Stimulated activated CD4-positive, alpha-beta T cell treated with anti-CD3 and anti-CD28 coated beads, TNF-alpha, amount 100 ng/mL, for 24 hours (primary cell): ENCODE data around the gene GALM.

Experiments used
- DNase-seq, 3 experiments: peaks; one replicate each; pipeline ENCODE4 v3.0.0-alpha.2; 2020; ENCODE audit warnings: low read depth in 3 of 3

Gene GALM

DNA sequence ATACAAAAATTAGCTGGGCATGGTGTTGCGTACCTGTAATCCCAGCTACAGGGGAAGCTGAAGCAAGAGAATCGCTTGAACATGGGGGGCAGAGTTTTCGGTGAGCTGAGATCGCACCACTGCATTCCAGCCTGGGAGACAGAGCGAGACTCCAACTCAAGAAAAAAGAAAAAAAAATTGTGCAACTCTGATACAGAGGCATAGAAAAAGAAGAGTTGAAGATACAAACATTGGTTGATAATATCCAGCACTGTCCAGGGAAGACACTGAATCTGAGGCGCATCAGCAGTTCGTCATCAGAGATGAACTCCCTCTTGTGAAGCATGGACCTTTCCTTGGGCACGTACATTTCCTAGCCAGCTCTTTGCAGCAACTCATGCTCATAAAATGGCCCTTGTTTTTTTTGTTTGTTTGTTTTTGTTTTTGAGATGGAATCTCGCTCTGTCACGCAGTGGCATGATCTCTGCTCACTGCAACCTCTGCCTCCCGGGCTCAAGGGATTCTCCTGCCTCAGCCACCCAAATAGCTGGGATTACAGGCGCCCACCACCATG lies 16.7 kb upstream of the GALM start:
- no peak for DNase-seq

DNA sequence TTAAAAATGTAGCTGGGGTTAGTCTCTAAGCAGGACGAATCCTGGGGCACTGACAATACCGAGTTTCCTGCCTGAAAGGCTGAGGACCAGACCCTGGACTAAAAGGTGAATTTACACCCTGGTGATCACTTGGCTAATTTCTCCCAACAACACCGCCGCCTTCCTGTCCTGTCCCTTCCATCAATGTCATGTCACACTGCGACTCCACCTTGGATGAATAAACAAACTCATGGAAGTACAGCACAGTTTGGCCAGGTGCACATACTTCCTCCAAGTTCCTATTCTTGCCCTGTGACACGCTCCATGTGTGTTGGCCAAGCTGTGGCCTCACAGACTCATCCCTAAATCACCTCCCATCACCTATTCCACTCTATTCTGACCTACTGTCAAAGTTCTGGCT lies 15.9 kb upstream of the GALM start:
- DNase-seq: no peak

DNA sequence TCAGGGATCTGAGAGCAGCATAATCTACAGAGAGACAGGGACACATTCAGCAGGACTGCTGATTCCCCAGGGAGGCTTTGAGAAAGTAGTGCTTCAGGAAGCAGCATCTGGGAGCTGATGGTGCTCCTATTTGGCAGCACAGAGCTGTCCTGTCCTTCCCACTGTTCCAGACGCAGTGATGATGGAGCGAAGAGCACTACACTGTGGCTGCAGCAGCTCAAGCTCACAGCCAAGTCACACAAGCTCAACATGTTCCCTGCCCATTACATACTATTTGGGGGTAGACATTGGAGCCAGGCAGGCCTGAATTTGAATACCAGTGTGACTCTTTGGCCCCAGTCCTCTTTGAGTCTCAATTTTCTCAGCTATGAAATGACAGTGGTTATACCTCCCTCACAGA lies 15.2 kb upstream of the GALM start:
- DNase-seq: no peak

DNA sequence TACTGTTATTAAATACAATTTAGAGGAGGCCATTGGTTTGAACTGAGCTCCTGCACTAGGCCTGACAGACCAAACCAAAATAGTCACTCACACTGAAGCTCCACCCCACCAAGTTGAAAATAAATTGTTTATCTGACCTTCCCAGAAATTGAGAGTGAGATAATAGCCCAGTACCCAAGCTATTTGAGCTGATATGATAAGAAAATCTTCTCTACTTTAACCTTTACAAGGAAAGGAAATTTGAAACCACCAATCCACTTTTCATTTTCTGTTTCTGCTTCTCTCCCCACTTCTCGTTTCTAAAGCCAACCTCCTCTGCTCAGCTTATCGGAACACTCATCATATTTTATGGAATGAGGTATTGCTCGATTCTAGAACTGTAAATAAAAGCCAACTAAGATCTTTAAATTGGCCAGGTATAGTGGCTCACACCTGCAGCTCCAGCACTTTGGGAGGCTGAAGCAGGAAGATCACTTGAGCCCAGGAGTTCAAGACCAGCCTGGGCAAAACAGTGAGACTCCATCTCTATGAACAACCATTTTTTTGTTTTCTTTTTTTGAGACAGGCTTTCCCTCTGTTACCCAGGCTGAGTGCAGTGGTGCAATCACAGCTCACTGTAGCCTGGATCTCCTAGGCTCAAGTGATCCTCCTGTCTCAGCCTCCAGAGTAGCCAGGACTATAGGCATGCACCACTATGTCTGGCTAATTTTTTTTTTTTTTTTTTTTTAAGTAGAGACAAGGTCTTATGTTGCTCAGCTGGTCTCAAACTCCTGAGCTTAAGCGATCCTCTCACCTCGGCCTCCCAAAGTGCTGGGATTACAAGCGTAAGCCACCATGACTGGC lies 13.3 kb upstream of the GALM start:
- no peak for DNase-seq

DNA sequence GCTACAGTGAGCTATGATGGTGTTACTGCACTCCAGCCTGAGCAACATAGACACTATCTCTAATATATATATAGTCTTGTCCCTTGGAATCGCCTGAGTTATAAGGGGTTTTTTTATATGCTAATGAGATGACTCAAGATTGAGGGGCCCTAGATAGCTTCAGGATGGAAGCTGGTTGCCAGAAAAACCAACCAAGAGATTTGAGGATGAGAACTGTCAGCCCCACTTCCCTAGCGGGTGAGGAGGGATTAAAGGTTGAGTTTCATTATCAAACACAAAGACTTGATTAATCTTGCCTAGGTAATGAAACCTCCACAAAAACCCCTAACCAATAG lies 12.6 kb upstream of the GALM start:
- DNase-seq: no peak

DNA sequence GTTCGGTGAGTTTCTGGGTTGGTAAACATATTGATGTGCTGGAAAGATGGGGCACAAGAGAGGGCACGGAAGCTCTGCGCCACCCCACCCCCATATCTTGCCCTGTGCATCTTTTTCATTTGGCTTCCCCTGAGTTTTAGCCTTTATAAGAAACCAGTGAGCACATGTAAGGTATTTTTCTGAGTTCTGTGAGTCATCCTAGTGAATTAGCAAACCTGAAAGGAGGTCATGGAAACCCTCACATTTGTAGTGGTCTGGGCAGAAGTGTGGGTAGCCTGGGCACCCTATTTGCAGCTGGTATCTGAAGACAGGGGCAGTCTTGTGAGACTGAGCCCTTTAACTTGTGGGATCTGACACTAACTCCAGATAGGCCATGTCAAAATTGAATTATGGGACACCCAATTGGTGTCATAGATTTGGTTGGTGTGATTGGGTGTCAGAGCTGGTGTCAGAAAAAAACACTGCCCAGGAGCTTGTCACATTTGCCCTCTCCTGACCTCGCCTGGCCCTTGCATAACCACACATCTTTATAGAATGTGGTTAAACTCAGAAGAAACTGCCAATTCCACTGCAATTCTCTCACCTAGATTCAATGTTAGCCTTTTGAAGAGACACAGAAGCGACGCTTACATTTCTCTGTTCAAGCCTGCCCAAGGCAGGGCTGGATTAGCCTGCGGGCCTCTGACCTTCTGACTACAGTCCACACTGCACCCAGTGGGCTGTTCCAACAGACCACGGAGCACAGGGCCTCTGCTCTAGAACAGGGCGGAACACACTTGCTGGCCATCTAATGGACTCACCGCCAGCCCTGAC lies 12.0 kb upstream of the GALM start:
- peak; percentile 48 to 80 (median 59) for DNase-seq

DNA sequence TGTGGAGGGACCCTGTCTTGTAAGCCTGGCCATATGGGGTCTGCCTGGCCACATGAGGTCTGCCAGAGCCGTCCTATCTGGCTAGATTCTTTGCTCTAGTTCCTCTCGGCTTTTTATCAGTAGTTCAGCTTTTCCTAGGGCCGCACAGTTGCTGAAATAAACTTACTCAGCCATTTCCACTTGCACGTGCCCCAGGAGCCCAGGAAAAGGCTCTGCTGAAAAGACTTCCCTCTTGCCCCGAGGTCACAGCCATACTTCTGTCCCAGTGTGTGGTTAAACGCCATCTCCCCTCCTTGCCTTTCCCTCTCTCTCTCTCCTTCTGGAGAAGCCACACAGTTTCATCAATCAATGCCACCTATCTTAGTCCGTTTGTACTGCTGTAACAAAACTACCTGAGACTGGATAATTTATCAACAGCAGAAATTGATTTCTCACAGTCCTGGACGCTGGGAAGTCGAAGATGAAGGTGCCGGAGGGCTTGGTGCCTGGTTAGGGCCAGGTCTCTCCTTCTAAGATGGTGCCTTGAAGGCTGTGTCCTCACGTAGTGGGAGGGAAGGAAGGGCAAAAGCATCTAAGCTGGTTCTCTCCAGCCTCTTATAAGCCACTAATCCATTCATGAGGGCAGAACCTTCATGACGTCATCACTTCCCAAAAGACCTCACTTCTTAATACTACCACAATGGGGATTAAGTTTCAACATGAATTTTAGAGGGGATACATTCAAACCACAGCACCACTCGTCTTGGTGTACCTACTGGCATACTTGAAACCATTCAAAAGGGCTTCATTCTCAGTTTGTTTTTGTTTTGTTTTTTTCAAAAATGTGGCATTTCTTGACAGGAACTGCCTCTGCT lies 11.2 kb upstream of the GALM start:
- DNase-seq: no peak

DNA sequence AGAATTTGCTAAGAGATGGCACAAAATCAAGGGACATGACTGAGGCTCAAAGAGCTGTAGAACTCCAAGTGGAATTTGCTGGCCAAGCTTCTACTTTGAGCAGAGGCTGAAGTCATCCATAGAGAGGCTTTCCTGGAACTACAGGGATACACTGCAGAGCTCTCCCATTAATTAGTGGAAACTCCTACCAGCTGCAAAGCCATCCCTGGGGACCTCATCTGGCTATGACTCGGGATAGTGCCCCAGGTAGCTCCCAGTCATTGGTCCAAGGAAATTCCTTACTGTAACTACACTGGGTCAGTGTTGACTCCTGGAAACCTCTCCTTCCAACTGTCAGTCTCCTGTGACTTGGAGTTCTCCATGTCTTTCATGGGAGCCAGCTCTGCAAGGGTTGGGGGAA lies 10.5 kb upstream of the GALM start:
- no peak for DNase-seq

DNA sequence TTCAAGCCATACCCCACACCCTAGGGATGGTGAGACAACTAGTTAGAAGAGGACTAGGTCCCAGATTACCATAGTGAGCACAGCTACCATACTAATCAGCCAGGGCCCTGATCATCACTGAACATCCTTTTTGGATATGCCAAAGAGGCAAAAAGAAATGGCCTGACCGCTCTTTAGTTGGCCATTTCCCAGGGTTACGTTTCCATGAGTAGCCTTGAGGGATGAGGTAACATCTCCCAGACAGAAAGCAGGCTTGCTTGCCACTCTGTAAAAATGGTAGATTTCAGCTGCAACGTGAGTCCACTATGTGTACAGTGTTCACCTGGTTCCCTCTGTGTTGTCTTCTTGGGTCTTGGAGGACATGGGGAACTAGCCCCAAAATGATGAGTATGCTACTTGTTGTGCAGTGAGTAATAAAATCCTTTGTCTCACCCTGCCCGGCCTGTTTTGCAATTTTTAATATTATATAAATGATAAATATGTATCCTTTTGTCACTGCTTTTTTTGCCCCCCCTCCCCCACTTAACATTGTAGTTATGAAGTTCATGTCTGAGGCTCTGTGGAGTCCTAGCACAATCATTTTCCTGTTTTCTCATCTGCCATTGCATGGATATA lies 8.9 kb upstream of the GALM start:
- no peak for DNase-seq

DNA sequence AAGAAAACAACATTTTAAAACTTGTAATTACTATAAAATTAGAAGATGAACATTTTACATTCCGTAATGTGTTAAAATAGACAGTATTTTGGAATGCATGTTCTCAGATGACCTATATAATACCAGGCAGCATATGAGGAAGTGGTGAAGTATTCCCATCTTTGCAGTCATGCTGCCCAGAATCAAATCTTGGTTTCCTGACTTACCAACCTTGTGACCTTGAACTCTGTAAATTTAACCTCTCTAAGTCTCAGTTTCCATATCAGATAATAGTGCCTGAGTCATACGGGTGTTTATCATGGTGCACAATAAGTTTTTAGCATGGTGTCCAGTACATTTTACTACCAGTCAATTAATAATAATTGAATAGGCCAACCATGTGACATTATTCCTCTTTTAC lies 7.3 kb upstream of the GALM start:
- no peak for DNase-seq

DNA sequence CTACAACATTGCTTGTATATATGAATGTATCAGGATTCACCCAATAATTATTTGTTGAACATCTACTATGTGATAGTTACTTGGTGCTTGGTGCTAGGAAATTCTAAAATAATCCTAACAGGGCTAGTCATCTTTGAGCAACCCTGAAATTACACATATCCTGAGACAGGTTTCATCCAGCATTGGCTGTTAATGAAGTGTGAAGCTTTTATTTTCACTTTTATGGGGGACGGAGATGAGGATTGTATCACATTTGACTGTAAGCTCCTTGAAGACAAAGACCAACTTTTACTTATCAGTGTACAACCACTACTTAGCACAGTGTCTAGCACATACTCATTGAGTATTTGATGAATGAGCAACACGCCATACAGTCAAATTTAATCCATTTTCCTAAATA lies 6.8 kb upstream of the GALM start:
- no peak for DNase-seq

DNA sequence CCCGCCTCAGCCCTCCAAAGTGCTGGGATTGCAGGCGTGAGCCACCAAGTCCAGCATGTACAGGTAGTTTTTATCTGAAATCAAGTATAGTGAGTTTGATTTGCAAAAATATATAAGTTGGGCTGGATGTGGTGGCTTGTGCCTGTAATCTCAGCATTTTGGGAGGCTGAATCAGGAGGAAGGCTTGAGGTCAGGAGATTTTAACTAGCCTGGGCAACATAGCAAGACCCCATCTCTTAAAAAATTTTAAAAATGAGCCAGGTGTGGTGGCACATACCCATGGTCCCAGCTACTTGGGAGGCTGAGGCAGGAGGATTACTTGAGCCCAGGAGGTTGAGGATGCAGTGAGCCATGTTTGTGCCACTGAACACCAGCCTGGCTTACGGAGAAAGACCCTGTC lies 5.6 kb upstream of the GALM start:
- DNase-seq: no peak

DNA sequence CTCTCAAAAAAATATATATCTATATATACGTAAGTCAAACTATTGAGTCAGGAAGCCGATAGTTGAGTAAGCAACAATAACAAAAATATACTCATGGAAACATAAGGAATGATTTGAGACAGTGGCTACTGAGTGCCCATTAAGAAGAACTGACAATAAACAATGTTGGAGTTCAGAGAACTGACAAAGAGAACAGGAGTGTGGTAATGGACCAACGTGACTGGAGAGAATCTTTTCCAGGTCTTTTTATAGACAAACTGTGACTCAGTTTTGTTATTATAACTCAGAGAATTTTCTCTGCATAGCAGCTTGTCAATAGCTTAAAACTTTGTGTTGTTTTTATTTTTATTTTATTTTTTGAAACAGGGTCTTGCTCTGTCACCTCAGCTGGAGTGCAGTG lies 4.6 kb upstream of the GALM start:
- no peak for DNase-seq

DNA sequence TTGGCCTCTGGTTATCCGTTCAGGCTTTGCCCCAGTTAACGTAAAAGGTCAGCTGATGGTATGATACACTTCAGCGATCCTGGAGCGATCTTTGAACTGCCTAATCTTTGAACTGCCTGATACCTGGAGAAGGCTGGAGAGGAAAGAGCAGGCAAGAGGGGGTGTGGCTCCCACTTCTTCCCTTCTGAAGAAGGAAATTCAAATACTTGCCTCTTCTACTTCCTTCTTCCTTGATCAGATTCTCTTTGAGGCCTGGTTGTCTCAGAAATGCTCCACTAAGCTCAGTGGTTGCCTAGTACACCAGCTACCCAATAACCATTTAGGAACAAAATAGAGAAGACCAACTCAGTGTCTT lies 619 bp downstream of the GALM start:
- DNase-seq: no peak

DNA sequence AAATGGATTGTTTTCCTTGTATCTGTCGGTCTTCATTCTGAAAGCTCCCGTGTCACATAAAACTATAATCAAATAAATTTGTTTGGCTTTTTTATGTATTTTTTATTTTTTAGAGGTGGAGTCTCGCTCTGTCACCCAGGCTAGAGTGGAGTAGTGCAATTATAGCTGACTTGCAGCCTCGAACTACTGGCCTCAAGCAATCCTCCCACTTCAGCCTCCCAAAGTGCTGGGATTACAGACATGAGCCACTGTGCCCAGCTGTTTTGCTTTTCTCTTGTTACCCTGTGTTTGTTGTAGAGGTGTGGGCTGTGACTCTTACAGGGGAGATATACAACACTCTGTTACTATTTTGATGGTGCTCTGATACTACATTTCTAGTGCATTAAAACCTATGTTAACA lies 2.2 kb downstream of the GALM start:
- no peak for DNase-seq

DNA sequence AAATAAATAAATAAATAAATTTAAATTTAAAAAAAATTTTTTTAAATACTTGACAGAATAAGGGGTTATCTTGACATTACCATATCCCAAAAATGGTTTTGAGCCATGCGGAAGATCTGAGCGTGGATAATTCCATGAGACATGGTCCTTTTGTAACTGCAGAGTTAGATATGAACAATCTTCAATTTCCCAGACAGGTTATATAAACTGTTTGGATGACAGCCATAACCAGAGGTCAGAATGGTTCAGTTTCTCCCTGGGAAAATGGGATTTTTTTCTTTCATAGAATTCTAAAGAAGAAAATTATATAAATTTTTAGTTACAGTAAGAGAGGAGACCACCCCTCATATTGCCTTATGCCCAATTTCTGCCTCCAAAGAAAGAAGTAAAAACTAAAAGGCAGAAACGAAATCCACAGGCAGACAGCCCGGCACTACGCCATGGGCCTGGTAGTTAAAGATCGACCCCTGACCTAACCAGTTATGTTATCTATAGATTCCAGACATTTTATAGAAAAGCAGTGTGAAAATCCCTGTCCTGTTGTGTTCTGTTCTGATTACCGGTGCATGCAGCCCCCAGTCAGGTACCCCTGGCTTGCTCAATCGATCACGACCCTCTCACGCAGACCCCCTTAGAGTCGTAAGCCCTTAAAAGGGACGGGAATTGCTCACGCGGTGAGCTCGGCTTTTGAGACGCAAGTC lies 3.0 kb downstream of the GALM start:
- no peak for DNase-seq

DNA sequence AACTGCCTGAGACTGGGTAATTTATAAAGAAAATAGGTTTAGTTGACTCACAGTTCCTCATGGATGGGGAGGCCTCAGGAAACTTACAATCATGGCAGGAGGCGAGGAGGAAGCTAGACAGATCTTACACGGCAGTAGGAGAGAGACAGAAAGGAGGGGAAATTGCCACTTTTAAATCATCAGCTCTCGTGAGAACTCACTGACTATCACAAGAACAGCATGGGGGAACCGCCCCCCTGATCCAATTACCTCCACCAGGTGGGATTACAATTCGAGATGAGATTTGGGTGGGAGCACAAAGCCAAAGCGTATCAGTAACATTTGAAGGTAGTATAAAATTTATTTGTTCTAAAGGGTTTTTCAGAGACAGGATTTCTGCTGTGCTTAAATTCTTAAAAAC lies 5.4 kb downstream of the GALM start:
- no peak for DNase-seq

DNA sequence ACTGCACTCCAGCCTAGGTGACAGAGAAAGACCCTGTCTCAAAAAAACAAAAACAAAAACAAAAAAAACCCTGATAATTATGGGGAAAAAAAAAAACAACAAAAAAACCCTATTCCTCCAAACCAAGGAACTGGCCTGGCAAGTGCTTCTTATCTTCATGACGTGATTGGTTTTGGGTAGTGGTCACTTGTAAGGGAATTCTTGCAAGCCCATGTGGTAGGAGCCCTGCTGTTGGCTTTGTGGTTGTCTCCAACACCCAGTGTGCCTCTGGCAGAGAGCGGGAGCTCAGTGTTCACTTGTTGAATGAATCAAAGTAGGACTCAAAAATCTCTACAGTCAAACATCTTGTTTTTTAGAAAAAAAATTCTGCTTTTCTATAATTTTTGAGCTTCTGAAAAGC lies 6.0 kb downstream of the GALM start:
- DNase-seq: no peak

DNA sequence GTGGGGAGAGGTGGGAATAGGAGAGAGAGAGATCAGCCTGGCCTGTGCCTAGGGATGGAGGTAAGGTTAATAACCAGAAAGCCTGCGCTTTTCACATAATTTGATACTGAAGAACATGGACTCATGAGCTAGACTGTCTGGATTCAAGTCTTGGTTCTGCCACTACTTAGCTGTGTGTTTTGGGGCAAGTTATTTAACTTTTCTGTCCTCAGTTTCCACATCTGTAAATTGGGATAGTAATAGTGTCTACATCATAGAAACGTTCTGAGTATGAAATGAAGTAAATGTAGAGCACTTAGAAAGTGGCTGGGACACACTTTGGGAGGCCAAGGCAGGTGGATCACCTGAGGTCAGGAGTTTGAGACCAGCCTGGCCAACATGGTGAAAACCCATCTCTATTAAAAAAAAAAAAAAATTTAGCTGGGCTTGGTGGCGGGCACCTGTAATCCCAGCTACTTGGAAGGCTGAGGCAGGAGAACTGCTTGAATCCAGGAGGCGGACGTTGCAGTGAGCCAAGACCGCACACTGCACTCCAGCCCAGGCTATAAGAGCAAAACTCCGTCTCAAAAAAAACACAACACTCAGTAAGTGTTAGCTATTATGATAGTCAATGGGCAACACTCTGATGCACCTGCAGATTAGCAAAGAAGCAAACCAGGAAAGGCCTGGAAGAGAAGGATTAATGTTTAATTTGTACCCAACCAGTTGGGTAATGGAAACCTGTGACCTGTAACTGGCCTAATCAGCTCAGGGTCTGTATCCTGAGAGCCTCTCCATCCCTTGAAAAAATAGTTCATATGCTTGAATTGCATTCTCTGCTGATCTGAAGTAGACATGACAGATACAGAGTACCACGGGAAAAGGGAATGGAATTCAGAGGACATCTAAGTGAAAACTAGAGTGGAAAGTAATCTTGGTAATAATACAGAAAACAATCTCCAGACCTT lies 6.8 kb downstream of the GALM start:
- no peak for DNase-seq

DNA sequence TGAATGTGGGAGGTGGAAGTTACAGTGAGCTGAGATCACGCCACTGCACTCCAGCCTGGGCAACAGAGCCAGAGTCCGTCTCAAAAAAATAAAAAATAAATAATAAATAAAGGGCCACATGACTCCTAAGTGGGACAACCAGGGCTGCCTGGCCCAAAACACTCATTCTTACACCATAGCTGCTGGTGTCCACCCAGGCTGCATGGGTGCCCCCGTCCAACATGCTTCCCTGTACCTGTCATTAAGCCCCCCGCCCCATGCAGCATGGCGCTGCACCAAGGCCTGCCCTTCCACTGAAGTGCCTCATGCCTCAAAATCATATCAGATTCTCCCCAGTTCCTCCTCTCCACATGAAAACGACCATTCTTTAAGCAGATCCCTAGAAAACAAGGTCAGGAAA lies 10.8 kb downstream of the GALM start:
- no peak for DNase-seq
